Activated CD4-positive, CD25-positive, alpha-beta regulatory T cell (primary cell): ENCODE results near the gene DECR2.

ENCODE experiments used
- DNase-seq, 4 experiments: peaks; one replicate each; lab custom pipeline; 2025; lab: John Stamatoyannopoulos, UW

The DECR2 gene

DNA sequence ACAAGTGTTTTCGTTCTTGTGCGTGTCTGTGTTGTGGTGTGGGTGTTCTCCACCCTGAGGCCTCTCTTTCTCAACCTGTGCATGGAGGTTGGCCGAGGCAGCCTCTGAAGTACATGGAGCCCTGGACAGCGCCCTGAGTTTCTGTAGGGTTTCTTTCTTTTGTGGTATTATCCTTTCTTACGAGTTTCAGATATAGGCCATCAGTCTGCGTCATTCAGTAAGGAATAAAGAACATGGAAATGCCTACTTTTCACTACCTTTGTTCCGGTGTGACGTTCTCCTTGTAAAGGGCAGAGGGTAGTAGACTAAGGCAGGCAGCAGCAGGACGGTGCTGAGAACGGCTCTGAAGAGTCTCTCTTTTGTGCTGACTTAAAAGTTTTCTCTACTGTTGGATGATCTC lies 42.3 kb downstream of the DECR2 start:
- no peak for DNase-seq

DNA sequence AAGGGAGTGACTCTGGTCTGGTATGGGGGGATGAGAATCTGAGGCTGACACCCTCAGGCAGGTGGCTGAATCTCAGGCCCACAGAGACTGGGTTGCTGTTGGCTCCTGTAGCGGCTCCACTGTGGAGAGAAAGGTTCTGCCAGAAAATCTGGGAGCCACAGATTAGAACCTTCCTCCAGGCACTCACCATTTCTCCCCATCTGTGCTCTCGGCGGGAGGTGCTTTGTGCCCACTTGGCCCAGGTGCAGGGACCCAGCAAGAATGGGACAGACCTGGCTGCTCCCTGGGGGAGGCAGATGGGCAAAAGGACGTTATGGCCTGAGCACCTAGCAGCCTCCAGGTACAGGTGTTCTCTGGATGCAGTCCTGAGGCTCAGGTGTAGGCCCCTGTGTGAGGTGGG lies 43.9 kb downstream of the DECR2 start:
- DNase-seq = no peak

DNA sequence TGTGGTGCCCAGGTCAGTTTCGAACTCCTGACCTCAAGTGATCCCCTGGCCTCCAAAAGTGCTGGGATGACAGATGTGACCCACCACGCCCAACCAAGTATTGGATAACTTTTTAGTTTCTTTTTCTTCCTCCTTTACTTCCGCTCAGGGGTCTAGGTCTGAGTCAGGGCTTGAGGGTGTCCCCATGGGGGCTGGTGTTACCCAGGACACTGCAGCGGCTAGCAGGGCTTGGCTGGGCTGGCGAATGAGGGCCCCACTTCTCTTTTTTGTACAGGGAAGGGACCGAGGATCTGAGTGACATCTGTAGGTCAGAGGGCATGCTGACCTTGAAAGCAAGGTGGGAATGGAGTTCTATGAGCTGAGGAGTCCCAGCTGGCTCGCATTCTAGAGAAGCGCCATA lies 48.7 kb downstream of the DECR2 start:
- DNase-seq = no peak

DNA sequence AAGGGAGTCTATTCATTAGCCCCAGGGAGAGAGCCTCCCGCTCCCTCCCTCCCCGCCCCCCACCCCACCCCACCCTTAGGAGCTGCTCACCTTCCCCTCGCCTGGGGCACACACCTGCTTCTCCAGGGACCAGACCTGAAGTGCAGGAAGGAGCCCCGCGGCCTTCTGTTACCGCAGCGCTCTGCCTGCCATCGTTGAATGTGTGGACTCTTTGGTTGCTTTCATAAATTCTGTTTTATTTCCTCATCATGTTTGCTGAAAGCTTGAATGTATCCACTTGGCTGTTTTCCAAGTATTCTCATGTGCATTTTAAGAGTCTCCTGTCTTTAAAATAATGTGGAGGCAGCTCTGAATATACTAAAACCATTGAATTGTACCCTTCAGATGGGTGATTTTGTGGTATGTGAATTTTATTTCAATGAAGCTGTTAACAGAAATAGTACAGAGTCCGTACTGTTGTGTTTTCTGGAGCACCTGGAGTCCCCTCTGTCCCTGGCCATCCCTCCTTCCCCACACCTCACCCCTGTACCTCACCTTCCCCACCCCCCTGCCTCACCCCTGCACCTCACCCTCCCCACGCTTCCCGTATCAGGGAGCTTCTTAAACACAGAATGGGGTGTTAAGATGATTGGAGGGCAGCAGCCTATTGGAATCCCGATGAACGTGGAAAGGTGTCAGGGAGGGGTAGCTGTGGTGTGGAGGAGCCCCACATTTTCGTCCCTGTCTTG lies 49.3 kb downstream of the DECR2 start:
- DNase-seq = no peak

DNA sequence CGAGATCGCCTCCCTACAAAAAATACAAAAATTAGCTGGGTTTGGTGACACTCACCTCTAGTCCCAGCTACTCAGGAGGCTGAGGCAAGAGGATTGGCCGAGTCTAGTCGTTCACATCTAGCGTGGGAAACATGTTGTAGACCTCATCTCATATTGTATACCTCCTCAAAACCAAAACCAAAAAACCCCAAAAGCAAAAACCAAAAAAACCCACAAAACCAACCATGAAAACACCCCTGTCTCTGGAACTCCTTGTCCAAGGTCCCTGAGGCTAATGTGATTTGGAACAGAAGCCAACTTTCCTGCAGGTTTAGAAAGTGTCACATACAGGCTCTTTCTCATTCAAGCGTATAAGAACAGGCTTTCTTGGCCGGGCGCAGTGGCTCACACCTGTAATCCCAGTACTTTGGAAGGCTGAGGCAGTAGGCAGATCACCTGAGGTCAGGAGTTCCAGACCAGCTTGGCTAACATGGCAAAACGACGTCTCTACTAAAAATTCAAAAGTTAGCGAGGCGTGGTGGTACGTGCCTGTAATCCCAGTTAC lies 52.8 kb downstream of the DECR2 start:
- no peak for DNase-seq

DNA sequence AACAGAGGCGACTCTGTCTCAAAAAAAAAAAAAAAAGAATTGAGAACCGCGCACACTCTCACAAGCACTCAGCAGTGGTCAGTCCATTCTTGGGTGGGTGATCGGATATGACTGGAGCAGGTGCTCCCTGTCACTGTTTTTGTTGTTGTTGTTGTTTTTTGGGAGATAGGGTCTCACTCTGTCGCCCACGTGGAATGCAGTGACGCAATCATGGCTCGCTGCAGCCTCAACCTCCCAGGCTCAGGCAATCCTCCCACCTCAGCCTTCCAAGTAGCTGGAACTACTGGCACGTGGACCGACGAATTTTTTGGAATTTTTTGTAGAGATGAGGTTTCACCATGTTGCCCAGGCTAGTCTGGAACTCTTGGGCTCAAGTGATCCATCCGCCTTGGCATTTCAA lies 53.8 kb downstream of the DECR2 start:
- DNase-seq = no peak

DNA sequence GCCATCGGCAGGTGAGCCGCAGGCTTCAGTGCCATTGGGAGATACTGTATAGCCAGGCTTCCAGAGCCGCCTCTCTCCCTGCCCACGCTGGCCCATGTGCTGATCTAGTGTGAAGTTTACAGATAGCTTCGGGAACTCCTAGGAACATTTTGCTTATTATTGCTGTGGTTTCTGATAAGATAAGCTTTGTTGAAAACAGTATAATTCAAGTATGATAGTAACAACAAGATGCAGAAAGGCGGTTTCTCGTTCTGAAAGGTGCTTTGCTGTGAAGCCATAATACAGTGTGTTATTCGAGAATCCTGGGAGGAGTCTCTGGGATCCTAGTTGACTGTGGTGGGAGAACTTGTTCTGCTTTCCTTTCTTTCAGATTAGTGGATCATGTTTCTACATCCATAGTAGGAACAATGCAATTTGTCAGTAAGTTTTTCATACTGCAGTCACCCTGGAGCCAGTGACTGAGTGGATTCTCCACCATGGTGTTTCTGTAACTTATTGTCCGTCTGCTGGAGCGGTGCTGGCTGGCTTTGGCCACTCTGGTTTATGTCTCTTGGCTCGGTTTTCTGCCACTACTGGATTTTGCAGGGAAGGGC lies 55.3 kb downstream of the DECR2 start:
- no peak for DNase-seq

DNA sequence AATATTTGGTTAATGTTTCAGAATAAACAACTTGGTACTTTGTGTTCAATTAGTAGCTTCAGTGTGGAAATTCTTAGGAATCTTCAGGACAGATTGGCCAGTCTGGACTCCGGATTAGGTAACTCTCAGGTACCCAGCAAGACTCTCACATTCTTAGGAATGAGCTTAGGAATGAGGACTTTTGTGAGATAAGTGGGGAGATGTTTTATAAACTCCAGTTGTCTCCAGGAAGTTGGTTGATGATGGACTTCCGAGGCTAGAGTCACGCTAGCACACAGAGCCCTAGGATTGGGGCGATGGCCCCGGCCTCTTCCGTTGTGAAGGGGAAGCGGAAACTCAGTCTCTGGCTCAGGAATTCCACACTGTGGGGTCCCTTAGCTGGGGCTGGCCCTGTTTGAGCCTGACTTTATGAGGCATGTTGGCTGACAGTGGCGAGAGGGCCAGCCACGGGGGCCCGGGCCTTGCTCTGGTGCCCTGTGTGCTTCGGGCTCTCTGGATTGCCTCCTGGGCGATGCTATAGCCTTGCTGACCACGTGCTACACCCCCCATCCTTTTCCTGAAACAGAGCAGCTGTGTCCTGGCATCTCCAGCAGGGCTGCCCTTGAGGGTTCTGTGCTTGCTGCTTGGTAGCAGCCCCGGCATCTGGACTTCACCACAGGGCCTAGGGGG lies 56.2 kb downstream of the DECR2 start:
- DNase-seq = no peak

DNA sequence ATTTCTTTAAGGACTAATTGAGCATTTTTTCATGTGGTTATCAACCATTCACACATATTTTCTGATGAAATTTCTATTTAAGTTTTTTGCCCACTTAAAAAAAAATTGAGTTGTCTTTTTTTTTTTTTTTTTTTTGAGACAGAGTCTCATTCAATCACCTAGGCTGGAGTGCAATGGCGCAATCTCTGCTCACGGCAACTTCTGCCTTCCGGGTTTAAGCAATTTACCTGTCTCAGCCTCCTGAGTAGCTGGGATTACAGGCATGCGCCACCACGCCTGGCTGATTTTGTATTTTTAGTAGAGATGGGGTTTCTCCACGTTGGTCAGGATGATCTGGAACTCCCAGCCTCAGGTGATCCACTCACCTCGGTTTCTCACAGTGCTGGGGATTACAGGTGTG lies 58.1 kb downstream of the DECR2 start:
- no peak for DNase-seq

DNA sequence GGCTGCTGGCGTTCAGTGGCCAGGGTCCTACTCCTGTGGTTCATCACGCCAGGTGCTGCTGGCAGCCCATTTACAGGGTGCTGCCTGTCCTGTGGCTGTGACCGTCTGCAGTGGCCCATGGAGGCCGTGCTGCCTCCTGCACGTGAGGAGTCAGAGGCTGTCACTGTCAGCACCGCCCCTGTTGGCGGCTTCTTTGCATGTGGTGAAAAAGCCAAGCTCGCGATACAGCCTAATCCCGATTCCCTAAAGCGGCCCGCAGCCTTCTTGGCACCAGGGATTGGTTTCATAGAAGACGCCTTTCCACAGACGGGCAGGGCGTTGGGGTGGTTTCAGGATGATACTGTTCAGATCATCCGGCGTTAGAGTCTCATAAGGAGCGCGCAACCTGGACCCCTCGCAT lies 59.1 kb downstream of the DECR2 start:
- no peak for DNase-seq
